Measurements from ENCODE around the gene TSPAN9. TPM values are rescaled to one million over a fixed set of nuclear protein-coding genes. Genes with fewer than 3 reads are reported as not detected.

Gene TSPAN9
- total RNA-seq, 1 experiment from 2014 or later: 17.1 TPM

GRCh38 chr12:3205742-3206519 is 128.8 kb downstream of the TSPAN9 start:
- no peak for DNase-seq (ENCODE audit: low read depth)

GRCh38 chr12:3206536-3207072 is 129.4 kb downstream of the TSPAN9 start:
- DNase-seq (ENCODE audit: low read depth): no peak

GRCh38 chr12:3207175-3207574 is 130.0 kb downstream of the TSPAN9 start:
- DNase-seq (ENCODE audit: low read depth): no peak

- DNase-seq (ENCODE audit: low read depth): no peak
Observed at GRCh38 chr12:3207858-3208257, 130.7 kb downstream of the TSPAN9 start.

GRCh38 chr12:3213188-3213587 is 136.0 kb downstream of the TSPAN9 start:
- DNase-seq (ENCODE audit: low read depth): no peak

GRCh38 chr12:3213768-3214167 is 136.6 kb downstream of the TSPAN9 start:
- no peak for DNase-seq (ENCODE audit: low read depth)

GRCh38 chr12:3214526-3215365 is 137.6 kb downstream of the TSPAN9 start:
- no peak for DNase-seq (ENCODE audit: low read depth)

- no peak for DNase-seq (ENCODE audit: low read depth)
Observed at GRCh38 chr12:3215410-3215975, 138.3 kb downstream of the TSPAN9 start.

- DNase-seq (ENCODE audit: low read depth): no peak
Observed at GRCh38 chr12:3216097-3216496, 138.9 kb downstream of the TSPAN9 start.

GRCh38 chr12:3216726-3217682 is 139.8 kb downstream of the TSPAN9 start:
- DNase-seq (ENCODE audit: low read depth): peak; percentile 82

- DNase-seq (ENCODE audit: low read depth): no peak
Observed at GRCh38 chr12:3217683-3218079, 140.5 kb downstream of the TSPAN9 start.

- peak; percentile 40 for DNase-seq (ENCODE audit: low read depth)
Observed at GRCh38 chr12:3218228-3219171, 141.3 kb downstream of the TSPAN9 start.

GRCh38 chr12:3219233-3219632 is 142.1 kb downstream of the TSPAN9 start:
- DNase-seq (ENCODE audit: low read depth): no peak

GRCh38 chr12:3220382-3221321 is 143.5 kb downstream of the TSPAN9 start:
- no peak for DNase-seq (ENCODE audit: low read depth)

- no peak for DNase-seq (ENCODE audit: low read depth)
Observed at GRCh38 chr12:3222306-3222705, 145.1 kb downstream of the TSPAN9 start.

GRCh38 chr12:3222979-3223378 is 145.8 kb downstream of the TSPAN9 start:
- no peak for DNase-seq (ENCODE audit: low read depth)

- no peak for DNase-seq (ENCODE audit: low read depth)
Observed at GRCh38 chr12:3223601-3224529, 146.7 kb downstream of the TSPAN9 start.

- no peak for DNase-seq (ENCODE audit: low read depth)
Observed at GRCh38 chr12:3224530-3224903, 147.3 kb downstream of the TSPAN9 start.
